Endothelial cell of umbilical vein (primary cell): ENCODE results near the gene CBLB. TPM values are rescaled to one million over a fixed set of nuclear protein-coding genes. Genes with fewer than 3 reads are reported as not detected.
"Not testable (repeated sequence)": the region's sequence is repeated elsewhere in the genome, so short reads cannot be mapped to it uniquely, and the experiment has no call there.

Experiments used
- BruUV-seq: library from RNA; stranded (reverse); fragments of 400-500 nt; replicated peaks from 2 replicates; lab custom pipeline; 2021; lab: Mats Ljungman, UMichigan
- CTCF ChIA-PET: fragments of 300-600, 350-600 bp; sonication (Branson Sonifier 250); formaldehyde crosslinking; loops from one replicate; lab custom pipeline; 2021; ENCODE audit warnings: antibody characterized with exemption, inconsistent platforms; lab: Charles Lee
- POLR2A ChIA-PET: fragments of 300-600, 350-600 bp; sonication (Branson Sonifier 250); formaldehyde crosslinking; loops from one replicate; lab custom pipeline; 2021; ENCODE audit warnings: antibody characterized with exemption, inconsistent platforms; lab: Charles Lee
- DNase-seq: peaks from one replicate; pipeline ENCODE4 v3.0.0-alpha.2; 2011; ENCODE audit warnings: low read depth, low spot score
- FAIRE-seq: peaks from 2 replicates; lab custom pipeline; 2011; peaks lifted over from hg19 to GRCh38; lab: Jason Lieb, UNC
- H2AFZ ChIP-seq: 2 replicates; pipeline ENCODE4 v1.6.0; 2012; ENCODE audit warnings: low read depth, low read length, control low read depth, inconsistent platforms
- H3K27ac ChIP-seq: 2 replicates; pipeline ENCODE4 v1.5.1; 2011; ENCODE audit warnings: low read depth, mild to moderate bottlenecking, control low read depth, low read length, moderate library complexity; ENCODE audit not compliant: insufficient read depth
- H3K27me3 ChIP-seq, 2 experiments: 2 replicates each; pipeline versions ENCODE4 v1.6.0 to v1.6.1; 2011; ENCODE audit warnings: low read length in 2 of 2, mixed read lengths in 1 of 2; ENCODE audit not compliant: control insufficient read depth in 2 of 2, insufficient read depth in 2 of 2
- H3K36me3 ChIP-seq, 2 experiments: 2 replicates in 1 of 2; 3 replicates in 1 of 2; pipeline ENCODE4 v1.5.1; 2011; ENCODE audit warnings: low read length in 2 of 2, mild to moderate bottlenecking in 1 of 2, moderate library complexity in 1 of 2; ENCODE audit not compliant: control insufficient read depth in 2 of 2, insufficient read depth in 2 of 2; ENCODE audit errors: extremely low read depth in 1 of 2
- H3K4me1 ChIP-seq: 3 replicates; pipeline ENCODE4 v1.5.1; 2011; ENCODE audit warnings: mild to moderate bottlenecking, low read length; ENCODE audit not compliant: control insufficient read depth, insufficient read depth; ENCODE audit errors: extremely low read depth
- H3K4me2 ChIP-seq: 2 replicates; pipeline ENCODE4 v1.6.1; 2011; ENCODE audit warnings: low read length, control low read depth, mixed read lengths; ENCODE audit not compliant: insufficient read depth
- H3K4me3 ChIP-seq, 3 experiments: fragments of 200-600 bp in 1 of 3; sonication (generic), shearing (Covaris generic) in 1 of 3; replicated peaks in 1 of 3; 2 replicates each; pipeline ENCODE4 v1.5.1; 2011 to 2016; ENCODE audit warnings: control low read depth in 3 of 3, low read length in 3 of 3, mild to moderate bottlenecking in 2 of 3, inconsistent platforms in 1 of 3, low read depth in 1 of 3, moderate library complexity in 1 of 3; ENCODE audit not compliant: insufficient read depth in 1 of 3
- H3K79me2 ChIP-seq: 2 replicates; pipeline ENCODE4 v1.6.0; 2012; ENCODE audit warnings: low read length, inconsistent platforms; ENCODE audit not compliant: control insufficient read depth, insufficient read depth
- H3K9ac ChIP-seq: replicated peaks from 2 replicates; pipeline ENCODE3; 2011; ENCODE audit warnings: low read length, control low read depth; ENCODE audit not compliant: insufficient read depth; ENCODE audit errors: extremely low read depth
- H3K9me1 ChIP-seq: replicated peaks from 3 replicates; pipeline ENCODE4 v1.6.0; 2011; ENCODE audit warnings: mild to moderate bottlenecking, low read length; ENCODE audit not compliant: control insufficient read depth, insufficient read depth; ENCODE audit errors: extremely low read depth
- H3K9me3 ChIP-seq: replicated peaks from 2 replicates; pipeline ENCODE4 v1.5.1; 2012; ENCODE audit warnings: low read length, inconsistent platforms; ENCODE audit not compliant: control insufficient read depth, insufficient read depth
- H4K20me1 ChIP-seq: replicated peaks from 2 replicates; pipeline ENCODE3; 2011; ENCODE audit warnings: mild to moderate bottlenecking, low read length; ENCODE audit not compliant: control insufficient read depth, insufficient read depth; ENCODE audit errors: extremely low read depth
- EZH2 ChIP-seq: IDR thresholded peaks from 2 replicates; pipeline ENCODE4 v1.6.1; 2012; ENCODE audit warnings: borderline replicate concordance, low read depth, mild to moderate bottlenecking, moderate library complexity, low read length, inconsistent platforms; ENCODE audit not compliant: severe bottlenecking
- FOS ChIP-seq: IDR thresholded peaks from 2 replicates; pipeline ENCODE4 v1.6.1; 2011; ENCODE audit warnings: mild to moderate bottlenecking, low read length, moderate library complexity, borderline replicate concordance; ENCODE audit not compliant: insufficient read depth
- GATA2 ChIP-seq: IDR thresholded peaks from 2 replicates; pipeline ENCODE4 v1.7.0; 2011; ENCODE audit warnings: low read depth, mild to moderate bottlenecking, moderate library complexity, mixed read lengths, low read length; ENCODE audit not compliant: insufficient read length, insufficient read depth
- JUN ChIP-seq: IDR thresholded peaks from 2 replicates; pipeline ENCODE4 v1.6.1; 2011; ENCODE audit warnings: borderline replicate concordance, low read depth; ENCODE audit not compliant: insufficient read length, insufficient read depth
- MYC ChIP-seq: IDR thresholded peaks from one replicate; pipeline ENCODE4 v1.6.1; 2011; ENCODE audit warnings: mild to moderate bottlenecking, low read depth, low read length
- POLR2A ChIP-seq: IDR thresholded peaks from 2 replicates; pipeline ENCODE4 v1.6.1; 2012; ENCODE audit warnings: low read depth, mild to moderate bottlenecking, control low read depth, low read length
- POLR2AphosphoS5 ChIP-seq: IDR thresholded peaks from 2 replicates; pipeline ENCODE4 v1.6.1; 2012; ENCODE audit warnings: low read depth, mild to moderate bottlenecking, control low read depth, low read length, moderate library complexity; ENCODE audit not compliant: insufficient read depth
- dilution Hi-C: fragments of 300-500 bp; cut with MboI; formaldehyde crosslinking; loops from one replicate; pipeline ENCODE4 v1.15.0; 2019; ENCODE audit warnings: low sequenced_read_pairs; ENCODE audit not compliant: extremely low pct_ligation_motif_present
- intact Hi-C: fragments of 100-400 bp; cut with micrococcal nuclease; formaldehyde crosslinking; loops from one replicate; pipeline ENCODE4 v1.10.0; 2022
- polyA plus RNA-seq, 4 experiments: library from polyadenylated mRNA; depleted of rRNA in 3 of 4; stranded (reverse) in 3 of 4; unstranded in 1 of 4; fragments of >200 nt; gene quantifications; 2 replicates each; pipeline versions ENCODE4 v1.2.1 to v1.2.3, GENCODE V29; 2011 to 2012; ENCODE audit warnings: missing spikeins in 1 of 4
- total RNA-seq: library from RNA; stranded (reverse); gene quantifications from 2 replicates; pipeline ENCODE4 v1.2.3, GENCODE V29; 2021
- TF ChIP-seq, protein P1 (sequence below): IDR thresholded peaks from 2 replicates; pipeline ENCODE4 v1.6.1; 2011; ENCODE audit not compliant: insufficient read depth, insufficient read length
- TF ChIP-seq, protein P2 (sequence below), 2 donors: IDR thresholded peaks; 1 replicate in 1 of 2; 2 replicates in 1 of 2; pipeline ENCODE4 v1.5.1; 2011; ENCODE audit warnings: low read length in 2 of 2, mild to moderate bottlenecking in 2 of 2, moderate library complexity in 2 of 2, control low read depth in 1 of 2, inconsistent platforms in 1 of 2, low read depth in 1 of 2; ENCODE audit not compliant: insufficient read depth in 1 of 2; ENCODE audit errors: extremely low read depth in 1 of 2

The CBLB gene
- total and polyA plus RNA-seq, 2 donors (not counting 3 experiments of a cell fraction or from before 2014, with no cell fraction given) = 17.8 to 39.6 TPM

DNA sequence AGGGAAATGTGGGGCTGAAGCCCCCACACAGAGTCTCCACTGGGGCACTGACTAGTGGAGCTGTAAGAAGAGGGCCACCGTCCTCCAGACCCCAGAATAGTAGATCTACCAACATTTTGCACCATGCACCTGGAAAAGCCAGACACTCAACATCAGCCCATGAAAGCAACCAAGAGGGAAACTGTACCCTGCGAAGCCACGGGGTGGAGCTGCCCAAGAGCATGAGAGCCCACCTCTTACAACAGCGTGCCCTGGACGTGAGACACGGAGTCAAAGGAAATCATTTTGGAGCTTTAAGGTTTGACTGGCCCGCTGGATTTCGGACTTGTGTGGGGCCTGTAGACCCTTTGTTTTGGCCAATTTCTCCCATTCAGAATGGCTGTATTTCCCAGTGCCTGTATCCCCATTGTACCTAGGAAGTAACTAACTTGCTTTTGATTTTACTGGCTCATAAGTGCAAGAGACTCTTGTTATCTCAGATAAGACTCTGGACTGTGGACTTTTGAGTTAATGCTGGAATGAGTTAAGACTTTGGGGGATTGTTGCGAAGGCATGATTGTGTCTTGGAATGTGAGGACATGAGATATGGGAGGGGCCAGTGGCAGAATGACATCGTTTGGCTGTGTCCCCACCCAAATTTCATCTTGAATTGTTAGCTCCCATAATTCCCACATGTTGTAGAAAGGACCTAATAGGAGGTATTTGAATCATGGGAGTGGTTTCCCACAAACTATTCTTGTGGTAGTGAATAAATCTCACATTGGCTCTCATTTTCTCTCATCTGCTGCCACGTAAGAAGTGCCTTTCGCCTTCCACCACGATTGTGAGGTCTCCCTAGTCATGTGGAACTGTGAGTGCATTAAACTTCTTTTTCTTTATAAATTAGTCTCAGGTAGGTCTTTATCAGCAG is 105.8 kb downstream of the CBLB start:
- intact Hi-C loops = no loop called here
- Histone ChIP-seq H4K20me1 (no peaks in the 10 kb centered on the region), H3K27me3 (no peaks in the 10 kb centered on the region), H3K27ac (no peak overlapping the region), H3K9me3 (no peaks in the 10 kb centered on the region), H3K79me2 (no peaks in the 10 kb centered on the region), H3K4me2 (no peak overlapping the region), H3K36me3 (peaks cover 0 to 14% of the 10 kb centered on the region in 2 experiments), H3K9ac (no peak overlapping the region), H3K4me1 (no peaks in the 10 kb centered on the region), H3K9me1 (no peaks in the 10 kb centered on the region), H3K4me3 (no peak overlapping the region), H2AFZ (no peak overlapping the region)
- no TSS peak for BruUV-seq
- dilution Hi-C loops = no loop called here
- TF ChIP-seq JUN = no peak
- TF ChIP-seq MYC = no peak
- TF ChIP-seq EZH2 = no peak
- no peak for TF ChIP-seq GATA2
- TF ChIP-seq POLR2A = no peak
- TF ChIP-seq POLR2AphosphoS5 = no peak
- no peak for TF ChIP-seq FOS
- TF ChIP-seq, protein P1, sequence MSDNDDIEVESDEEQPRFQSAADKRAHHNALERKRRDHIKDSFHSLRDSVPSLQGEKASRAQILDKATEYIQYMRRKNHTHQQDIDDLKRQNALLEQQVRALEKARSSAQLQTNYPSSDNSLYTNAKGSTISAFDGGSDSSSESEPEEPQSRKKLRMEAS = no peak
- TF ChIP-seq, protein P2, sequence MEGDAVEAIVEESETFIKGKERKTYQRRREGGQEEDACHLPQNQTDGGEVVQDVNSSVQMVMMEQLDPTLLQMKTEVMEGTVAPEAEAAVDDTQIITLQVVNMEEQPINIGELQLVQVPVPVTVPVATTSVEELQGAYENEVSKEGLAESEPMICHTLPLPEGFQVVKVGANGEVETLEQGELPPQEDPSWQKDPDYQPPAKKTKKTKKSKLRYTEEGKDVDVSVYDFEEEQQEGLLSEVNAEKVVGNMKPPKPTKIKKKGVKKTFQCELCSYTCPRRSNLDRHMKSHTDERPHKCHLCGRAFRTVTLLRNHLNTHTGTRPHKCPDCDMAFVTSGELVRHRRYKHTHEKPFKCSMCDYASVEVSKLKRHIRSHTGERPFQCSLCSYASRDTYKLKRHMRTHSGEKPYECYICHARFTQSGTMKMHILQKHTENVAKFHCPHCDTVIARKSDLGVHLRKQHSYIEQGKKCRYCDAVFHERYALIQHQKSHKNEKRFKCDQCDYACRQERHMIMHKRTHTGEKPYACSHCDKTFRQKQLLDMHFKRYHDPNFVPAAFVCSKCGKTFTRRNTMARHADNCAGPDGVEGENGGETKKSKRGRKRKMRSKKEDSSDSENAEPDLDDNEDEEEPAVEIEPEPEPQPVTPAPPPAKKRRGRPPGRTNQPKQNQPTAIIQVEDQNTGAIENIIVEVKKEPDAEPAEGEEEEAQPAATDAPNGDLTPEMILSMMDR (IDR thresholded peaks at IDR 0.05; ENCODE audit: extremely low read depth in 1 of 2, insufficient read depth in 1 of 2, low read depth in 1 of 2, low read length in 2 of 2) = no peak
- POLR2A ChIA-PET = no interaction called here
- CTCF ChIA-PET = no interaction called here
- DNase-seq (no peak), FAIRE-seq (no peak)

DNA sequence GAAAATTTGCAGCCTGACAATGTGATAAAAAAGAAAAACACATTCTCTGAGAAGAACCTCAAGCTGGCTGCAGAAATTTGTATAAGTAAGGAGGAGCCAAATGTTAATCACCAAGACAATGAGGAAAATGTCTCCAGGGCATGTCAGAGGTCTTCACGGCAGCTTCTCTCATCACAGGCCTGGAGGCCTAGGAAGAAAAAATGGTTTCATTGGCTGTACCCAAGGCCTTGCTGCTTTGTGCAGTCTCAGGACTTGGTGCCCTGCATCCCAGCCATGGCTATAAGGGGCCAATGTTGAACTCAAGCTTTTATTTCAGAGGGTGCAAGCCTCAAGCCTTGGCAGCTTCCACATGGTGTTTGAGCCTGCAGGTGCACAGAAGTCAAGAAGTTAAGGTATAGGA is 106.6 kb downstream of the CBLB start:
- DNase-seq, H3K9me1 ChIP-seq, BruUV-seq, H3K4me2 ChIP-seq, H3K4me1 ChIP-seq, H3K27ac ChIP-seq, POLR2A ChIA-PET, H3K9ac ChIP-seq, CTCF ChIA-PET, H4K20me1 ChIP-seq, intact Hi-C loops, H2AFZ ChIP-seq, H3K4me3 ChIP-seq, FAIRE-seq, H3K9me3 ChIP-seq, H3K27me3 ChIP-seq, dilution Hi-C loops, H3K79me2 ChIP-seq: not testable (repeated sequence)
- peaks cover 0 to 14% of the 10 kb centered on the region in 2 experiments for H3K36me3 ChIP-seq
